Hematopoietic multipotent progenitor cell treated with erythropoietin and hydrocortisone succinate and interleukin-3 and kit ligand, for 15 days (in vitro differentiated cells): ENCODE measurements around the gene SCYL2.
"Not testable (repeated sequence)": the region's sequence is repeated elsewhere in the genome, so short reads cannot be mapped to it uniquely, and the experiment has no call there.

Experiments
- DNase-seq: peaks from one replicate; pipeline ENCODE4 v3.0.0-alpha.2; 2015; ENCODE audit warnings: low spot score

The SCYL2 gene

GRCh38 chr12:100263131-100263530, 3.8 kb upstream of the SCYL2 start:
- no peak for DNase-seq

GRCh38 chr12:100265107-100265506, 1.9 kb upstream of the SCYL2 start:
- DNase-seq = not testable (repeated sequence)

- no peak for DNase-seq
Measured at GRCh38 chr12:100265732-100266584, 1.0 kb upstream of the SCYL2 start.

- no peak for DNase-seq
Measured at GRCh38 chr12:100266585-100266834, 467 bp upstream of the SCYL2 start.

- peak; percentile 39 for DNase-seq
Measured at GRCh38 chr12:100267603-100268281, 765 bp downstream of the SCYL2 start.

- DNase-seq = no peak
Measured at GRCh38 chr12:100268835-100269564, 2.0 kb downstream of the SCYL2 start.

- no peak for DNase-seq
Measured at GRCh38 chr12:100273782-100274181, 6.8 kb downstream of the SCYL2 start.

GRCh38 chr12:100274291-100274690, 7.3 kb downstream of the SCYL2 start:
- no peak for DNase-seq

- DNase-seq = no peak
Measured at GRCh38 chr12:100279159-100279558, 12.2 kb downstream of the SCYL2 start.

- DNase-seq = no peak
Measured at GRCh38 chr12:100279607-100280244, 12.7 kb downstream of the SCYL2 start.

- not testable (repeated sequence) for DNase-seq
Measured at GRCh38 chr12:100284556-100284955, 17.6 kb downstream of the SCYL2 start.

- no peak for DNase-seq
Measured at GRCh38 chr12:100289038-100289437, 22.1 kb downstream of the SCYL2 start.

- DNase-seq = no peak
Measured at GRCh38 chr12:100290016-100290415, 23.0 kb downstream of the SCYL2 start.

GRCh38 chr12:100293017-100293416, 26.0 kb downstream of the SCYL2 start:
- DNase-seq = no peak

- not testable (repeated sequence) for DNase-seq
Measured at GRCh38 chr12:100294366-100294765, 27.4 kb downstream of the SCYL2 start.

GRCh38 chr12:100295764-100296555, 29.0 kb downstream of the SCYL2 start:
- no peak for DNase-seq

- no peak for DNase-seq
Measured at GRCh38 chr12:100302081-100302480, 35.1 kb downstream of the SCYL2 start.

GRCh38 chr12:100303831-100304230, 36.9 kb downstream of the SCYL2 start:
- DNase-seq = no peak

- not testable (repeated sequence) for DNase-seq
Measured at GRCh38 chr12:100304334-100304733, 37.4 kb downstream of the SCYL2 start.

GRCh38 chr12:100308138-100308537, 41.2 kb downstream of the SCYL2 start:
- not testable (repeated sequence) for DNase-seq

GRCh38 chr12:100311317-100311716, 44.3 kb downstream of the SCYL2 start:
- DNase-seq = no peak

- DNase-seq = no peak
Measured at GRCh38 chr12:100317371-100317770, 50.4 kb downstream of the SCYL2 start.
